IMR-90 (cell line): ENCODE data around the gene ZNF3. TPM values are rescaled to one million over a fixed set of nuclear protein-coding genes. Genes with fewer than 3 reads are reported as not detected.

Experiments
- ATAC-seq: fragments of 200-7000 bp; cut with Tn5 transposase; 2 replicates; pipeline ENCODE4 v1.9.1; 2020; ENCODE audit warnings: low read depth, mild to moderate bottlenecking, moderate library complexity
- BruUV-seq: library from RNA; stranded (reverse); fragments of 400-500 nt; replicated peaks from 2 replicates; lab custom pipeline; 2021; lab: Mats Ljungman, UMichigan
- CTCF ChIA-PET: fragments of 300-600 bp; formaldehyde crosslinking; extraction: SDS; loops from one replicate; lab custom pipeline; 2021; ENCODE audit warnings: antibody characterized with exemption; lab: Yijun Ruan, JAX
- POLR2A ChIA-PET: fragments of 300-600 bp; sonication (Branson Sonifier 250); formaldehyde crosslinking; loops from one replicate; lab custom pipeline; 2022; ENCODE audit warnings: antibody characterized with exemption; ENCODE audit not compliant: unreplicated experiment; lab: Charles Lee
- DNase-seq: peaks from one replicate; pipeline ENCODE4 v3.0.0; 2013
- H2AFZ ChIP-seq: replicated peaks from 2 replicates; pipeline ENCODE3; 2013; ENCODE audit warnings: low read length, mild to moderate bottlenecking; ENCODE audit not compliant: poor library complexity
- H2AK5ac ChIP-seq: 2 replicates; pipeline ENCODE4 v1.6.1; 2013; ENCODE audit warnings: low read depth, low read length, inconsistent platforms
- H2AK9ac ChIP-seq: replicated peaks from 2 replicates; pipeline ENCODE3; 2013; ENCODE audit warnings: mild to moderate bottlenecking, low read depth, low read length, moderate library complexity; ENCODE audit not compliant: poor library complexity
- H2BK120ac ChIP-seq: 2 replicates; pipeline ENCODE4 v1.6.1; 2013; ENCODE audit warnings: low read depth, low read length, inconsistent platforms
- H2BK15ac ChIP-seq: 3 replicates; pipeline ENCODE4 v1.6.1; 2013; ENCODE audit warnings: low read depth, low read length, inconsistent platforms
- H2BK20ac ChIP-seq: 2 replicates; pipeline ENCODE4 v1.6.1; 2013; ENCODE audit warnings: low read depth, mild to moderate bottlenecking, inconsistent platforms, low read length, moderate library complexity
- H2BK5ac ChIP-seq: 2 replicates; pipeline ENCODE4 v1.6.1; 2013; ENCODE audit warnings: mild to moderate bottlenecking, low read depth, low read length, inconsistent platforms; ENCODE audit not compliant: poor library complexity, severe bottlenecking
- H3K14ac ChIP-seq: replicated peaks from 2 replicates; pipeline ENCODE4 v1.6.1; 2013; ENCODE audit warnings: low read depth, low read length, inconsistent platforms
- H3K18ac ChIP-seq: 2 replicates; pipeline ENCODE4 v1.6.1; 2013; ENCODE audit warnings: low read depth, low read length, control low read depth
- H3K23ac ChIP-seq: 2 replicates; pipeline ENCODE4 v1.6.1; 2013; ENCODE audit warnings: low read depth, low read length, inconsistent platforms
- H3K27ac ChIP-seq: 2 replicates; pipeline ENCODE4 v1.5.1; 2013; ENCODE audit warnings: mild to moderate bottlenecking, control low read depth, low read length; ENCODE audit not compliant: insufficient read depth
- H3K27me3 ChIP-seq: 2 replicates; pipeline ENCODE4 v1.6.1; 2013; ENCODE audit warnings: low read length; ENCODE audit not compliant: control insufficient read depth, insufficient read depth
- H3K36me3 ChIP-seq: 2 replicates; pipeline ENCODE4 v1.6.1; 2013; ENCODE audit warnings: low read length, mixed read lengths; ENCODE audit not compliant: control insufficient read depth, insufficient read depth
- H3K4ac ChIP-seq: 2 replicates; pipeline ENCODE4 v1.6.1; 2013; ENCODE audit warnings: low read depth, low read length, inconsistent platforms
- H3K4me1 ChIP-seq: 2 replicates; pipeline ENCODE4 v1.6.1; 2013; ENCODE audit warnings: low read length, mixed read lengths; ENCODE audit not compliant: control insufficient read depth, insufficient read depth
- H3K4me2 ChIP-seq: 2 replicates; pipeline ENCODE4 v1.6.1; 2013; ENCODE audit warnings: low read depth, mild to moderate bottlenecking, control low read depth, low read length, moderate library complexity
- H3K4me3 ChIP-seq: 2 replicates; pipeline ENCODE4 v1.5.1; 2013; ENCODE audit warnings: low read depth, mild to moderate bottlenecking, control low read depth, low read length, moderate library complexity; ENCODE audit not compliant: insufficient read depth
- H3K56ac ChIP-seq: 2 replicates; pipeline ENCODE4 v1.6.1; 2013; ENCODE audit warnings: low read length, inconsistent platforms; ENCODE audit not compliant: insufficient read depth; ENCODE audit errors: extremely low read depth
- H3K79me1 ChIP-seq, 2 experiments: 2 replicates each; pipeline ENCODE4 v1.6.1; 2013; ENCODE audit warnings: low read length in 2 of 2, inconsistent platforms in 1 of 2, low read depth in 1 of 2
- H3K9ac ChIP-seq: 2 replicates; pipeline ENCODE4 v1.6.1; 2013; ENCODE audit warnings: low read depth, low read length, control low read depth
- H3K9me1 ChIP-seq: 2 replicates; pipeline ENCODE4 v1.6.1; 2013; ENCODE audit warnings: low read length, inconsistent platforms; ENCODE audit not compliant: insufficient read depth
- H3K9me3 ChIP-seq: 2 replicates; pipeline ENCODE4 v1.6.1; 2013; ENCODE audit warnings: low read length; ENCODE audit not compliant: control insufficient read depth, insufficient read depth
- H4K20me1 ChIP-seq: 2 replicates; pipeline ENCODE4 v1.6.1; 2013; ENCODE audit warnings: low read length, inconsistent platforms; ENCODE audit not compliant: insufficient read depth
- H4K5ac ChIP-seq: 2 replicates; pipeline ENCODE4 v1.6.1; 2013; ENCODE audit warnings: mild to moderate bottlenecking, low read depth, low read length, control low read depth
- H4K8ac ChIP-seq, 2 experiments: 2 replicates each; pipeline ENCODE4 v1.6.1; 2013; ENCODE audit warnings: low read depth in 2 of 2, low read length in 2 of 2, control low read depth in 1 of 2, inconsistent platforms in 1 of 2
- H4K91ac ChIP-seq: 2 replicates; pipeline ENCODE4 v1.6.1; 2013; ENCODE audit warnings: low read depth, low read length, inconsistent platforms; ENCODE audit not compliant: insufficient read depth
- MXI1 ChIP-seq: IDR thresholded peaks from 2 replicates; pipeline ENCODE4 v1.6.1; 2012; ENCODE audit warnings: low read depth, mild to moderate bottlenecking, low read length, moderate library complexity, borderline replicate concordance
- NFE2L2 ChIP-seq: fragments of 150-350 bp; IDR thresholded peaks from 2 replicates; pipeline ENCODE4 v1.6.1; 2016; ENCODE audit warnings: low read depth, mild to moderate bottlenecking, low read length
- RAD21 ChIP-seq: IDR thresholded peaks from 2 replicates; pipeline ENCODE4 v1.6.1; 2012; ENCODE audit warnings: low read length, improper control_type of control experiment
- RCOR1 ChIP-seq: IDR thresholded peaks from 2 replicates; pipeline ENCODE4 v1.6.1; 2012; ENCODE audit warnings: mild to moderate bottlenecking, low read length, improper control_type of control experiment; ENCODE audit not compliant: insufficient replicate concordance
- RFX5 ChIP-seq: IDR thresholded peaks from 2 replicates; pipeline ENCODE4 v1.8.0; 2012; ENCODE audit warnings: low read depth, mild to moderate bottlenecking, low read length, moderate library complexity
- SMC3 ChIP-seq: fragments of 150-350 bp; IDR thresholded peaks from 2 replicates; pipeline ENCODE4 v1.6.1; 2016; ENCODE audit warnings: low read depth, mild to moderate bottlenecking, antibody characterized with exemption, low read length, moderate library complexity
- WGBS, 2 experiments: methylation state at CpG; one replicate each; pipeline versions ENCODE4 v1.1.5 to v1.1.7; 2013; ENCODE audit warnings: missing lambda C conversion rate in 2 of 2; ENCODE audit not compliant: insufficient read length in 1 of 2; ENCODE audit errors: extremely low coverage in 2 of 2; 5-methylcytosine and 5-hydroxymethylcytosine counted together
- dilution Hi-C: fragments of 300-500 bp; cut with HindIII; formaldehyde crosslinking; loops from one replicate; pipeline ENCODE4 v1.14.3; 2018; ENCODE audit warnings: low sequenced_read_pairs; ENCODE audit not compliant: unreplicated experiment
- in situ Hi-C: fragments of 300-500 bp; cut with MboI; formaldehyde crosslinking; loops from 3 replicates; pipeline ENCODE4 v1.14.3; 2019; ENCODE audit warnings: low sequenced_read_pairs, inconsistent platforms, mixed read lengths
- intact Hi-C: fragments of 100-400 bp; cut with micrococcal nuclease; formaldehyde crosslinking; loops from 2 replicates; pipeline ENCODE4 v1.10.0; 2022
- polyA plus RNA-seq, 3 experiments: library from polyadenylated mRNA; depleted of rRNA; stranded (reverse); fragments of >200 nt; gene quantifications; 2 replicates each; pipeline ENCODE4 v1.2.3, GENCODE V29; 2012; ENCODE audit warnings: low replicate concordance in 1 of 3
- total RNA-seq: library from RNA; depleted of rRNA; stranded (reverse); fragments of >200 nt; gene quantifications from 2 replicates; pipeline ENCODE4 v1.2.3, GENCODE V29; 2012
- TF ChIP-seq, protein P1 (sequence below): fragments of 150-350 bp; IDR thresholded peaks from 2 replicates; pipeline ENCODE4 v1.6.1; 2016; ENCODE audit warnings: low read depth, mild to moderate bottlenecking, low read length, moderate library complexity, borderline replicate concordance

ZNF3 gene
- total and polyA plus RNA-seq, 2 of the 4 experiments (the other 2 are of a cell fraction) = 24.8 to 30.8 TPM

DNA sequence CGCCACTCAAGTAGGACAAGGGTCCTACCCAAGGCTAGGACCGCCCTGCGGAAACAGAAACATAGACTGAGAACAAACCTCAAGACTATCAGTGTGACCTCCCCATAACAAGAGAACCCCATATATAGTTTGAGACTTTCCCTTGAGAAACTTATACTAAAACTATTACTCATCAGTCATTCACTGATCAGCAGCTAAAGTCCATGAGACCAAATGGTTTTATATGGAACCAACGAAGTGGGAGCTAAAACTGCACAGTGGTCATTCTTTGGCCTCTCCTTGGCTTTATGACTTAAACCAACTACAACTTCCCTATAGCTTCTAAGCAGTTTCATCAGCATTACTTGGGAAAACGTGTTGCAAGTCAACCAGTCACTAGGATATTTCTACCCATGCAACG, 45.6 kb downstream of the ZNF3 start:
- Histone ChIP-seq H3K4ac (peak overlapping the region; percentile 72), H3K27me3 (no peaks in the 10 kb centered on the region), H2BK5ac (peak overlapping the region; percentile 95), H2BK120ac (peak overlapping the region; percentile 97), H3K56ac (no peak overlapping the region), H2AK9ac (no peak overlapping the region), H3K9me1 (peaks cover 16% of the 10 kb centered on the region), H3K14ac (peak overlapping the region; percentile 92), H3K36me3 (peaks cover 36% of the 10 kb centered on the region), H2BK20ac (peak overlapping the region; percentile 59), H3K18ac (peak overlapping the region; percentile 100), H4K5ac (peak overlapping the region; percentile 93), H2BK15ac (peak overlapping the region; percentile 13; the same call in 2 of the 3 replicates), H3K4me1 (peaks cover 20% of the 10 kb centered on the region), H4K8ac (peak overlapping the region; percentile 50 to 81), H3K4me3 (no peak overlapping the region), H3K27ac (peak overlapping the region; percentile 92), H3K23ac (peak overlapping the region; percentile 14), H3K9ac (no peak overlapping the region), H3K79me1 (peaks cover 32 to 67% of the 10 kb centered on the region in 2 experiments), H2AK5ac (peak overlapping the region; percentile 81), H3K9me3 (peaks cover 13% of the 10 kb centered on the region), H4K20me1 (peaks cover 9% of the 10 kb centered on the region; the same call in 1 of the 2 replicates), H4K91ac (peak overlapping the region; percentile 78), H3K4me2 (peak overlapping the region; percentile 39), H2AFZ (no peak overlapping the region)
- ChIA-PET POLR2A (interaction anchor here (0.6 kb wide), 1 partner anchor 19 kb away, joined by 8 read pairs; no protein-coding TSS in a partner anchor), CTCF (no interaction called here)
- WGBS, 2 experiments = no CpG with 5 or more reads among the region's 6 CpGs
- dilution Hi-C loops (no loop called here), intact Hi-C loops (loop anchor here (2.0 kb wide), 1 partner anchor 13 kb away; the partner anchor contains the start of gene ZSCAN21), in situ Hi-C loops (no loop called here)
- DNase-seq = peak; percentile 25
- BruUV-seq = TSS peak; percentile 2
- TF ChIP-seq, protein P1, sequence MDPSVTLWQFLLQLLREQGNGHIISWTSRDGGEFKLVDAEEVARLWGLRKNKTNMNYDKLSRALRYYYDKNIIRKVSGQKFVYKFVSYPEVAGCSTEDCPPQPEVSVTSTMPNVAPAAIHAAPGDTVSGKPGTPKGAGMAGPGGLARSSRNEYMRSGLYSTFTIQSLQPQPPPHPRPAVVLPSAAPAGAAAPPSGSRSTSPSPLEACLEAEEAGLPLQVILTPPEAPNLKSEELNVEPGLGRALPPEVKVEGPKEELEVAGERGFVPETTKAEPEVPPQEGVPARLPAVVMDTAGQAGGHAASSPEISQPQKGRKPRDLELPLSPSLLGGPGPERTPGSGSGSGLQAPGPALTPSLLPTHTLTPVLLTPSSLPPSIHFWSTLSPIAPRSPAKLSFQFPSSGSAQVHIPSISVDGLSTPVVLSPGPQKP = no peak
- TF ChIP-seq RFX5 (no peak), RAD21 (no peak), NFE2L2 (no peak), RCOR1 (no peak), SMC3 (no peak), MXI1 (no peak)
- ATAC-seq = no peak
